Thymus (tissue), 11 donors: ENCODE data around the gene DDX1. TPM values are rescaled to one million over a fixed set of nuclear protein-coding genes. Genes with fewer than 3 reads are reported as not detected.
"Not testable (repeated sequence)": the region's sequence is repeated elsewhere in the genome, so short reads cannot be mapped to it uniquely, and the experiment has no call there.

Experiments used
- DNase-seq, 9 donors: peaks; one replicate each; pipeline ENCODE4 v3.0.0-alpha.2; 2013; ENCODE audit warnings: low spot score in 9 of 9, low read depth in 6 of 9, missing footprints in 1 of 9
- H3K27ac ChIP-seq, 2 donors: one replicate each; pipeline ENCODE4 v1.5.1; 2013; ENCODE audit warnings: control low read depth in 1 of 2, low read depth in 1 of 2, low read length in 1 of 2, mild to moderate bottlenecking in 1 of 2, moderate library complexity in 1 of 2
- H3K27me3 ChIP-seq, 2 donors: one replicate each; pipeline ENCODE4 v1.5.1; 2013; ENCODE audit warnings: low read length in 1 of 2; ENCODE audit not compliant: control insufficient read depth in 2 of 2, insufficient read depth in 1 of 2
- H3K36me3 ChIP-seq, 2 donors: one replicate each; pipeline ENCODE4 v1.5.1; 2013; ENCODE audit warnings: low read length in 1 of 2, mild to moderate bottlenecking in 1 of 2, moderate library complexity in 1 of 2; ENCODE audit not compliant: control insufficient read depth in 2 of 2, insufficient read depth in 2 of 2
- H3K4me1 ChIP-seq, 2 donors: one replicate each; pipeline ENCODE4 v1.5.1; 2013; ENCODE audit warnings: low read length in 2 of 2; ENCODE audit not compliant: control insufficient read depth in 2 of 2, insufficient read depth in 2 of 2
- H3K4me3 ChIP-seq, 2 donors: one replicate each; pipeline ENCODE4 v1.5.1; 2013; ENCODE audit warnings: low read length in 2 of 2, control low read depth in 1 of 2, mild to moderate bottlenecking in 1 of 2
- H3K9me3 ChIP-seq, 2 donors: one replicate each; pipeline ENCODE4 v1.5.1; 2013; ENCODE audit warnings: low read length in 1 of 2, mild to moderate bottlenecking in 1 of 2; ENCODE audit not compliant: control insufficient read depth in 2 of 2, insufficient read depth in 1 of 2
- WGBS: extraction: QIAGEN DNeasy Blood & Tissue Kit; methylation state at CpG from one replicate; pipeline ENCODE4 v1.1.7; 2013; 5-methylcytosine and 5-hydroxymethylcytosine counted together
- polyA plus RNA-seq: library from polyadenylated mRNA; stranded (reverse); fragments of 200-250 nt; gene quantifications from one replicate; pipeline ENCODE4 v1.2.3, GENCODE V29; 2013
- total RNA-seq: library from RNA; stranded (reverse); fragments of 120-200 nt; gene quantifications from one replicate; pipeline ENCODE4 v1.2.4, GENCODE V29; 2013
- donor health status: healthy.

DDX1 gene
- total and polyA plus RNA-seq, 2 donors: 57.7 to 64.2 TPM

DNA sequence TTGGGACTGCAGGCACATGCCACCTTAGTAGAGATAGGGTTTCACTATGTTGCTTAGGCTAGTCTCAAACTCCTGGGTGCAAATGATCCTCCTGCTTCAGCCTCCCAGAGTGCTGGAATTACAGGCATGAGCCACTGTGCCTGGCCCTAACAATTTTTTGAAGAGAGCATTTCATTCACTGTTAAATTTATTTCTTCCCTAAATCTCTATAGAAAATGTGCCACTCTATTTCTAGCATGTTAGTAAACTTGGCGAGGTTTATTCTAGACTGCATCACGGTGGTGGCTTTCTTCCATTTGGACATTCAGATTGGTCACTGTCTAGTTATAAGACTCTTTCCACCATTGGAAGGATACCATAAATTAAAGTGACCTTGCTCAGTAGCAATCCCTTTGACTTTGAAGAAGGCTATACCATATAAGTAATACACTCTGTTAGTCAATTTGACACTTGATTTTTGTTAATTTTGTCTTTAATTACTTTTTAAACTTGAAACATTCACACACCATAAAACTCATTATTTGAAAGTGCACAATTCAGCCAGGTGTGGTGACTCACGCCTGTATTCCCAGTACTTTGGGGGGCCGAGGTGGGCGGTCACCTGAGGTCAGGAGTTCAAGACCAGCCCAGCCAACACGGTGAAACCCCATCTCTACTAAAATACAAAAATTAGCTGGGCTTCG, 16.2 kb downstream of the DDX1 start:
- Histone ChIP-seq H3K36me3 (peaks cover 38 to 68% of the 10 kb centered on the region in 2 donors), H3K27me3 (no peaks in the 10 kb centered on the region), H3K27ac (no peak overlapping the region), H3K4me3 (no peak overlapping the region), H3K4me1 (no peaks in the 10 kb centered on the region), H3K9me3 (no peaks in the 10 kb centered on the region)
- no peak for DNase-seq
- 97% methylated on average over 7 of the region's 7 CpGs for WGBS

DNA sequence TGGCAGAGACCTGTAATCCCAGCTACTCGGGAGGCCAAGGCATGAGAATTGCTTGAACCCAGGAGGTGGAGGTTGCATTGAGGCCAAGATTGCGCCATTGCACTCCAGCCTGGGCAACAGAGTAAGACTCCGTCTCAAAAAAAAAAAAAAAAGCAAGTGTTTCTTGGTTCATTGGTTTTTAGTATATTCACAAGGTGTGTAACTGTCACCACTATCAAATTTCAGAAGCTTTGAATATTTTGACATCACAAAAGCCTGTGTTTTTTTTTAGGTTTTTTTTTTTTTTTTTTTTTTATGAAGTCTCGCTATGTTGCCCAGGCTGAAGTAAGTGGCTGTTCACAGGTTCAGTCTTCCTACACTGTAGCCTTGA, 16.7 kb downstream of the DDX1 start:
- Histone ChIP-seq H3K27ac (no peak overlapping the region), H3K4me1 (no peaks in the 10 kb centered on the region), H3K9me3 (no peaks in the 10 kb centered on the region), H3K4me3 (no peak overlapping the region), H3K27me3 (no peaks in the 10 kb centered on the region), H3K36me3 (peaks cover 38 to 66% of the 10 kb centered on the region in 2 donors)
- DNase-seq: no peak
- WGBS: 95% methylated on average over 4 of the region's 4 CpGs

DNA sequence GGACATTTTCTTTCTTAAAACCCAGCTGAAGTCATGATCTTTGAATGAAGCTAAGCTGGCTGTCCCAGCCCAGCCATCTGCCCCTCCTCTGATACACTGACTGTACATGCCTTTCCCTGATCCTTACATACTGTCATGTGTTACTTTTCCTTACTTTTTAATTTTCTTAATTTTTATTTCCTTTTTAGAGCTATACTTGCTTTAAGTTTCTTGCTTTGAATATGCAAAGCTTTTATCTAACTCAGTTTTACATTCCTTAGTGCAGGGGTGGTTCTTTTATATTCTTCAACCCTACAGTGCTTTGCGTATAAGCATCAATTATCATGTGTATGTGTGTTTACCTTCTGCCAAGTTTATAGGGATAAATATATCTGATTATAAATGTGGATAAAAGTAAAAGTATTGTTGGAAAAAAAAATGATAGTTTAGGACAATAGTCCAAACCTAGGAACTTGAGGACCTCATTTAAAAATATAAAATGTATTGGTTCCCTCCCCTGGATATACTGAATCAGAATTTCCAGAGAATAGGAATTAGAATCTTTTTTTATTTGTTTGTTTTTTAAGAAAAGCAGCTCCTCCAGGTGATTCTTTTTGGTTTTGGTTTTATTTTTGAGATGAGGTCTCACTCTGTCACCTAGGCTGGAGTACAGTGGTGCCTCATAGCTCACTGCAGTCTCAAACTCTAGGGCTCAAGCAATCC, 17.8 kb downstream of the DDX1 start:
- H3K9me3 ChIP-seq: no peaks in the 10 kb centered on the region
- DNase-seq: no peak
- no peaks in the 10 kb centered on the region for H3K27me3 ChIP-seq
- H3K36me3 ChIP-seq: peaks cover 38 to 65% of the 10 kb centered on the region in 2 donors
- no peak overlapping the region for H3K27ac ChIP-seq
- no peak overlapping the region for H3K4me3 ChIP-seq
- WGBS: 99% methylated on average over 1 of the region's 1 CpG
- no peaks in the 10 kb centered on the region for H3K4me1 ChIP-seq

DNA sequence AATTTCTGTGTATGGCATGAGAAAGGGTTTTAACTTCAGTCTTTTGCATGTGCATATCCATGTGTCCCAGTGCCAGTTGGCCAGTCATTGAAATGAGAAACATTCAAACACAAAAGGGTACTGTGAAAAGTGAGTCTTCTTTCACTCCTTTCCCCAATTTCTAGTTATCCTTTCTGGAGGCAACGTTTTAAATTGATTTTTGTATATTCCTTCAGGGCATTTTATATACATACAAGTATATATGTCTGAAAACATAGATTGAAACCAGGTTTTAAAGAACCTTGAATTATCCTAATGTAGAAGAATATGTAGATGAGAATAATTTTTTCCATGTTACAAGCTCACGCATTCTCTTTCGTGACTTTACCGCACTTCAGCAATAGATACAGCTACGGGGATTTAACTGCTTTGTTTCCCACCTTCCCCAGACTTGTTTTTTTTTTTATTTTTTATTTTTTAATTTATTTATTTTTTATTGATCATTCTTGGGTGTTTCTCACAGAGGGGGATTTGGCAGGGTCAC, 18.8 kb downstream of the DDX1 start:
- DNase-seq: no peak
- Histone ChIP-seq H3K4me1 (no peaks in the 10 kb centered on the region), H3K27ac (no peak overlapping the region), H3K36me3 (peaks cover 28 to 61% of the 10 kb centered on the region in 2 donors), H3K4me3 (no peak overlapping the region), H3K9me3 (no peaks in the 10 kb centered on the region), H3K27me3 (no peaks in the 10 kb centered on the region)
- WGBS: 98% methylated on average over 5 of the region's 5 CpGs

DNA sequence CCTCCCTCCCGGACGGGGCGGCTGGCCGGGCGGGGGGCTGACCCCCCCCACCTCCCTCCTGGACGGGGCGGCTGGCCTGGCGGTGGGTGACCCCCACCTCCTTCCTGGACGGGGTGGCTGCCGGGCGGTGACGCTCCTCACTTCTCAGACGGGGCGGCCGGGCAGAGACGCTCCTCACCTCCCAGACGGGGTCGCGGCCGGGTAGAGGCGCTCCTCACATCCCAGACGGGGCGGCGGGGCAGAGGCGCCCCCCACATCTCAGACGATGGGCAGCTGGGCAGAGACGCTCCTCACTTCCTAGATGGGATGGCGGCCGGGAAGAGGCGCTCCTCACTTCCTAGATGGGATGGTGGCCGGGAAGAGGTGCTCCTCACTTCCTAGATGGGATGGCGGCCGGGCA, 20.4 kb downstream of the DDX1 start:
- H3K4me3 ChIP-seq, H3K27ac ChIP-seq, H3K27me3 ChIP-seq, DNase-seq, H3K9me3 ChIP-seq, H3K4me1 ChIP-seq: not testable (repeated sequence)
- H3K36me3 ChIP-seq: peaks cover 15 to 50% of the 10 kb centered on the region in 2 donors
- WGBS: 96% methylated on average over 29 of the region's 33 CpGs

DNA sequence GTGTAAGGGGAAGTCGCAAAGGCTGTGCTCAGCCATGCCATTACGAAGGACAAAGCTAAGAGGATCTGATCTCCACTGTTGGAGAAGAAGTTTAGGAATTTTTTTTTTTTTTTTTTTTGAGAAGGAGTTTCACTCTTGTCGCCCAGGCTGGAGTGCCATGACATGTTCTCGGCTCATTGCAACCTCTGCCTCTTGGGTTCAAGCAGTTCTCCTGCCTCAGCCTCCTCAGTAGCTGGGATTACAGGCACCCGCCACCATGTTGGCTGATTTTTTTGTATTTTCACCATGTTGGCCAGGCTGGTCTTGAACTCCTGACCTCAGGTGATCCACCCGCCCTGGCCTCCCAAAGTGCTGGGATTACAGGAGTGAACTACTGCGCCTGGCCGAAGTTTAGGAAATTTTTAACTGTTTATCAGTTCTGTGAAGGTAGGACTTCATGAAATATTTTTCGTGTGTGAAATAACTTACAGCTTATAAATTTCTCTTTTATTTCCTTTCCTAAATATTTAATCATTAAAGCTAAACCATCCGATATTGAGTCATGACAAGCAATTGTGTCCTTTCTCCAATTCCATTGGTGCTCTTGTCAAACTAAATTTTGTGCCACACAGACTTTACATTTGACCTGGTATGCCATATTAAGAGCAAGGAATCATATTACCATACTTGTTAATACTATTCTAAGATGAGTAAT, 22.2 kb downstream of the DDX1 start:
- H3K36me3 ChIP-seq: peaks cover 13 to 46% of the 10 kb centered on the region in 2 donors
- H3K27ac ChIP-seq: no peak overlapping the region
- no peak for DNase-seq
- H3K4me1 ChIP-seq: no peaks in the 10 kb centered on the region
- H3K9me3 ChIP-seq: no peaks in the 10 kb centered on the region
- H3K4me3 ChIP-seq: no peak overlapping the region
- no peaks in the 10 kb centered on the region for H3K27me3 ChIP-seq
- 98% methylated on average over 10 of the region's 10 CpGs for WGBS

DNA sequence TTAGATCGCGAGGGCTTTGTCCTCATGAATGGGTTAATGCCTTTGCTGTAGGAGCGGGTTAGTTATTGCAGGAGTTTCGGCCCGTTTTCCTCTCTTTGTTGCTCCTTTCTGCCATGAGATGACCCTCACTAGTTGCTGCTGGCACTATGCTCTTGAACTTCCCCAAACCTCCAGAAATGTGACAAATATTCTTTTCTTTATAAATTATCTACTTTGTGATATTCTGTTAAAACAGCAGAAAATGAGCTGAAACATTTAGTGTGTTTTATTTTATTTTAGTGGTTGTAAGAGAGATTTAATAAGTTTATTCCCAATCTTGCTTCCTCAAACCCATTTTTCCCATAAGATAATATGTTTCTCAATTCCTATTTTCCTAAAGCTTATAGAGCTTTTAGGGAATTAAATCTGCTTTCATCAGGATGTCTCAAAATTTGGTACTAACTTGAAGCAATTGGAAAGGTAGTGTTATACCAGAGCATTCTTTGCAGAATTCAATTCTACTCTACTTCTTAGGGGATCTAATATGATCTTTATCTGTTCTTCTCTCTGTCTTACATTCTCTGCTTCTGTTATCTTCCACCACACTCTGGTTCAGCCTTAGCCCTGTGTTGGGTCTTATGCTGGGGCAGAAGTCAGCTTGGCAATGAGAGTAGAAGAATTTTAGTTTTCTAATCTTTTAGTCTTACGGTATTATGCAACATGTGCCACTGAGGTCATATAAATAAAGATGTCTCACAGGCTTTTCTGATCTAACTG, 23.1 kb downstream of the DDX1 start:
- H3K36me3 ChIP-seq: peaks cover 15 to 49% of the 10 kb centered on the region in 2 donors
- no peaks in the 10 kb centered on the region for H3K27me3 ChIP-seq
- WGBS: 96% methylated on average over 6 of the region's 6 CpGs
- H3K27ac ChIP-seq: peak overlapping the region in 1 of 2 donors; percentile 26
- no peak for DNase-seq
- no peaks in the 10 kb centered on the region for H3K4me1 ChIP-seq
- no peaks in the 10 kb centered on the region for H3K9me3 ChIP-seq
- no peak overlapping the region for H3K4me3 ChIP-seq

DNA sequence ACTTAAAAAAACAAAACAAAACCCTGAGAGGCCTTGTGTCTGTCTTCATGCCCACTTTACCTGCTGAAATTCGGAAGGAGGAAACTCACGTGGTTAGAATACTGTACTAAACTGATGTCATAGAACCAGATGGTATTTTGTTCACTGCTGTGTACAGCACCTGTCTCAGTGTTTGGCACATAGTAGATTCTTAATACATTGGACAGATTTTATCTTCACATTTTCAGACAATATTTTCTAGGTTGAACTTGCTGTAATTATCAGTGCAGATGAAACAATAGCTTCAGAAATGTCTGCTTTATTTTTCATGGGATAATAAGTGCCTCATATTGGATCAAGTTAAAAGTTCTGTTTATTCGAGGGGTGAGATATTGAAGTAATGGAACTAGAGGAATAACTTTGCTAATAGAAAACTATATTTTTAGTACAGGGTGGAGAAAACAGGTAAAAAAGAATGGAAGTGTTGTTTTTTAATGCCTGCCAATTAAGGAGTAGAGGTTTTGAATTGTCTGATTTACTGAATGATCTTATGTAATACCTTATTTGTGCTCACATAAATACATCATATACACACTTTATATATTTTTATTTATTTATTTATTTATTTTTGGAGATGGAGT, 23.7 kb downstream of the DDX1 start:
- Histone ChIP-seq H3K36me3 (peaks cover 15 to 51% of the 10 kb centered on the region in 2 donors), H3K9me3 (no peaks in the 10 kb centered on the region), H3K4me3 (no peak overlapping the region), H3K27me3 (no peaks in the 10 kb centered on the region), H3K27ac (no peak overlapping the region), H3K4me1 (no peaks in the 10 kb centered on the region)
- WGBS: 69% methylated on average over 3 of the region's 3 CpGs
- DNase-seq: peak in 1 of 9 donors; percentile 17
